CD14-positive monocyte (primary cell): Measurements from ENCODE around the gene DAD1. TPM values are rescaled to one million over a fixed set of nuclear protein-coding genes. Genes with fewer than 3 reads are reported as not detected.

Source experiments
- DNase-seq, 3 donors: peaks; one replicate each; pipeline ENCODE4 v3.0.0-alpha.2; 2011 to 2022
- H2AFZ ChIP-seq: 2 replicates; pipeline ENCODE4 v1.6.0; 2012; ENCODE audit warnings: mild to moderate bottlenecking, low read depth, low read length, inconsistent platforms; ENCODE audit not compliant: insufficient read depth, poor library complexity, severe bottlenecking
- H3K27ac ChIP-seq, 2 donors: 1 replicate in 1 of 2; 2 replicates in 1 of 2; pipeline ENCODE4 v1.5.1; 2012 to 2013; ENCODE audit warnings: low read length in 2 of 2, control low read depth in 1 of 2, inconsistent platforms in 1 of 2, low read depth in 1 of 2, mild to moderate bottlenecking in 1 of 2
- H3K27me3 ChIP-seq, 2 donors: one replicate each; pipeline versions ENCODE4 v1.6.0 to v1.6.1; 2011 to 2013; ENCODE audit warnings: low read length in 2 of 2; ENCODE audit not compliant: control insufficient read depth in 2 of 2, insufficient read depth in 2 of 2
- H3K36me3 ChIP-seq, 2 donors: replicated peaks in 1 of 2; 1 replicate in 1 of 2; 2 replicates in 1 of 2; pipeline versions ENCODE4 v1.5.1 to v1.6.1; 2012 to 2013; ENCODE audit warnings: low read length in 2 of 2, control low read depth in 1 of 2, inconsistent platforms in 1 of 2, mild to moderate bottlenecking in 1 of 2; ENCODE audit not compliant: insufficient read depth in 2 of 2, control insufficient read depth in 1 of 2
- H3K4me1 ChIP-seq, 2 donors: 1 replicate in 1 of 2; 2 replicates in 1 of 2; pipeline versions ENCODE4 v1.5.1 to v1.6.1; 2012 to 2013; ENCODE audit warnings: low read length in 2 of 2, control low read depth in 1 of 2, inconsistent platforms in 1 of 2, mild to moderate bottlenecking in 1 of 2, moderate library complexity in 1 of 2; ENCODE audit not compliant: insufficient read depth in 2 of 2, control insufficient read depth in 1 of 2
- H3K4me2 ChIP-seq: replicated peaks from 2 replicates; pipeline ENCODE3; 2012; ENCODE audit warnings: low read length, moderate library complexity, mild to moderate bottlenecking; ENCODE audit not compliant: poor library complexity, severe bottlenecking; ENCODE audit errors: extremely low read depth
- H3K4me3 ChIP-seq, 3 experiments: fragments of 200-600 bp in 1 of 3; sonication (generic) in 1 of 3; replicated peaks in 1 of 3; 1 replicate in 2 of 3; 2 replicates in 1 of 3; pipeline ENCODE4 v1.5.1; 2011 to 2013; ENCODE audit warnings: low read length in 3 of 3, mild to moderate bottlenecking in 3 of 3, control low read depth in 2 of 3, low read depth in 2 of 3, inconsistent platforms in 1 of 3, moderate library complexity in 1 of 3
- H3K79me2 ChIP-seq: 2 replicates; pipeline ENCODE4 v1.6.0; 2012; ENCODE audit warnings: mild to moderate bottlenecking, control low read depth, inconsistent platforms, low read length, moderate library complexity; ENCODE audit not compliant: insufficient read depth
- H3K9ac ChIP-seq: 2 replicates; pipeline ENCODE4 v1.6.0; 2017; ENCODE audit warnings: low read length, mild to moderate bottlenecking; ENCODE audit not compliant: insufficient read depth, poor library complexity, severe bottlenecking
- H3K9me3 ChIP-seq, 2 donors: replicated peaks in 1 of 2; 1 replicate in 1 of 2; 2 replicates in 1 of 2; pipeline versions ENCODE4 v1.5.1 to v1.6.1; 2012 to 2013; ENCODE audit warnings: low read length in 2 of 2, control low read depth in 1 of 2; ENCODE audit not compliant: control insufficient read depth in 1 of 2, insufficient read depth in 1 of 2
- H4K20me1 ChIP-seq: 2 replicates; pipeline ENCODE4 v1.6.0; 2012; ENCODE audit warnings: mild to moderate bottlenecking, low read length, control low read depth, moderate library complexity; ENCODE audit not compliant: insufficient read depth
- H3K27ac Mint-ChIP-seq, 7 donors: one replicate each; pipeline ENCODE4 v1.8.0; 2020; ENCODE audit warnings: mild to moderate bottlenecking in 7 of 7, mixed read lengths in 7 of 7, moderate library complexity in 6 of 7, inconsistent platforms in 2 of 7
- H3K27me3 Mint-ChIP-seq, 3 donors: one replicate each; pipeline ENCODE4 v1.8.0; 2021 to 2022; ENCODE audit warnings: low read depth in 3 of 3, mild to moderate bottlenecking in 3 of 3, mixed read lengths in 3 of 3, moderate library complexity in 3 of 3, inconsistent platforms in 1 of 3
- H3K36me3 Mint-ChIP-seq, 2 donors: one replicate each; pipeline ENCODE4 v1.8.0; 2020; ENCODE audit warnings: mixed read lengths in 2 of 2, inconsistent platforms in 1 of 2, mild to moderate bottlenecking in 1 of 2
- H3K4me1 Mint-ChIP-seq: one replicate; pipeline ENCODE4 v1.8.0; 2020; ENCODE audit warnings: mild to moderate bottlenecking, mixed read lengths
- H3K4me3 Mint-ChIP-seq, 2 donors: one replicate each; pipeline ENCODE4 v1.8.0; 2020; ENCODE audit warnings: mild to moderate bottlenecking in 2 of 2, mixed read lengths in 2 of 2, moderate library complexity in 1 of 2
- H3K9me3 Mint-ChIP-seq, 7 donors: one replicate each; pipeline ENCODE4 v1.8.0; 2020 to 2022; ENCODE audit warnings: mixed read lengths in 7 of 7, mild to moderate bottlenecking in 6 of 7, moderate library complexity in 6 of 7, inconsistent platforms in 2 of 7
- CTCF ChIP-seq: fragments of 200-600 bp; IDR thresholded peaks from one replicate; pipeline ENCODE4 v1.8.0; 2022; ENCODE audit warnings: antibody characterized with exemption, mild to moderate bottlenecking
- WGBS: methylation state at CpG from one replicate; pipeline ENCODE4 v1.1.5; 2013; ENCODE audit warnings: missing lambda C conversion rate; ENCODE audit not compliant: insufficient coverage; 5-methylcytosine and 5-hydroxymethylcytosine counted together
- intact Hi-C, 2 donors: fragments of 100-400 bp; cut with micrococcal nuclease; formaldehyde crosslinking; loops; one replicate each; pipeline versions ENCODE4 v1.15.0 to v1.15.1; 2023
- polyA plus RNA-seq, 3 donors: library from polyadenylated mRNA; depleted of rRNA in 1 of 3; unstranded in 2 of 3; stranded (reverse) in 1 of 3; fragments of 300-500 nt in 2 of 3; fragments of >200 nt in 1 of 3; fragmentation: Illumina TruSeq in 2 of 3; gene quantifications; 1 replicate in 2 of 3; 2 replicates in 1 of 3; pipeline ENCODE4 v1.2.3, GENCODE V29; 2012 to 2021

Gene DAD1
- polyA plus RNA-seq, 3 donors = 126 to 444 (median 440) TPM

- H3K4me1 Mint-ChIP-seq = peaks cover 26% of the 10 kb centered on the region
- 76% methylated on average over 3 of the region's 8 CpGs for WGBS
These were observed 40.9 kb downstream of the DAD1 start for GRCh38 chr14:22547948-22548750.

More at GRCh38 chr14:22547948-22548750, 40.9 kb downstream of the DAD1 start:
- Histone ChIP-seq H3K4me1 (peaks cover 20 to 21% of the 10 kb centered on the region in 2 donors), H3K27me3 (no peaks in the 10 kb centered on the region), H3K27ac (no peak overlapping the region), H3K79me2 (no peaks in the 10 kb centered on the region), H3K4me2 (no peak overlapping the region), H3K9me3 (no peaks in the 10 kb centered on the region), H2AFZ (no peak overlapping the region), H3K36me3 (no peaks in the 10 kb centered on the region), H3K9ac (no peak overlapping the region), H4K20me1 (no peaks in the 10 kb centered on the region), H3K4me3 (no peak overlapping the region)
- Mint-ChIP-seq H3K9me3 (no peaks in the 10 kb centered on the region), H3K27ac (peak overlapping the region in 1 of 7 donors; percentile 51), H3K36me3 (peaks cover 0 to 2% of the 10 kb centered on the region in 2 donors), H3K4me3 (no peak overlapping the region), H3K27me3 (no peaks in the 10 kb centered on the region)
- DNase-seq = no peak
- intact Hi-C loops = no loop called here
- no peak for TF ChIP-seq CTCF
